ENCODE results near the gene PNKP. TPM values are rescaled to one million over a fixed set of nuclear protein-coding genes. Genes with fewer than 3 reads are reported as not detected.

PNKP gene
- total and polyA plus RNA-seq, 10 of the 15 experiments (the other 5 are each of a cell fraction or from before 2014, with no cell fraction given) = 2.9 to 82.3 (median 33.2) TPM

DNA sequence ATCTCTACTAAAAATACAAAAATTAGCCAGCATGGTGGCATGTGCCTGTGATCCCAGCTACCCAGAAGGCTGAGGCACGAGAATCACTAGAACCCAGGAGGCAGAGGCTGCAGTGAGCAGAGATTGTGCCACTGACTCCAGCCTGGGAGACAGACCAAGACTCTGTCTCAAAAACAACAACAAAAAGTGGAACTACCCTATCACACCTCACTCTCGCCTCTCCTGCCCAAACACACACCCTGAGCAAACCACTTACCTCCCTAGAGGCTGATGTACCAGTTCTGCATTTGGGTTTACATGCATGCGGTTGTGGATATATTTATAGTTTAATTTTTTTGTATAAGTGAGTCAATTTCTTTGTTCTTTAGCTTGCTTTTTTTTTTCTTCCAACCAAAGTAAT lies 24.1 kb downstream of the PNKP start:
- FAIRE-seq = no peak
- H3K4me2 ChIP-seq (ENCODE audit: control insufficient read depth, insufficient read depth) = no peak overlapping the region
- H3K36me3 ChIP-seq (ENCODE audit: control insufficient read depth in 2 of 2, insufficient read depth in 2 of 2, low read length in 1 of 2) = peaks cover 0 to 2% of the 10 kb centered on the region in 2 experiments; a peak in 2 of 4 replicates
- H3K4me3 ChIP-seq = no peak overlapping the region
- ChIA-PET SMC1A (ENCODE audit: uncharacterized antibody, unreplicated experiment) (interaction anchor here (1.3 to 1.4 kb wide), 3 partner anchors 24 to 30 kb away, joined by 3 read pairs; partner anchors contain the start of genes FUZ and MED25), RAD21 (ENCODE audit: unreplicated experiment) (interaction anchor here (0.6 to 0.9 kb wide), 2 partner anchors 54 to 465 kb away, joined by 3 read pairs; partner anchors contain the start of gene IL4I1), POLR2A (interaction anchor here (0.6 to 1.3 kb wide), 7 partner anchors 24 to 483 kb away, joined by 3 to 8 read pairs (median 4); no protein-coding TSS in a partner anchor), CTCF (no interaction called here)
- ATAC-seq = peak; percentile 95
- H3K27me3 ChIP-seq (replicated peaks in 1 of 2; ENCODE audit: control insufficient read depth in 2 of 2, insufficient read depth in 2 of 2, low read length in 1 of 2) = no peaks in the 10 kb centered on the region
- 2% methylated on average over 3 of the region's 3 CpGs for WGBS (ENCODE audit: insufficient coverage, insufficient replicate concordance, low lambda C conversion rate, missing lambda C conversion rate)
- H3K9ac ChIP-seq (ENCODE audit: control insufficient read depth, insufficient read depth, low read length) = no peak overlapping the region
- DNase-seq (ENCODE audit: low read depth, low spot score) = peak; percentile 34
- H3K79me2 ChIP-seq (ENCODE audit: control insufficient read depth, insufficient read depth, low read length) = no peaks in the 10 kb centered on the region
- intact Hi-C loops (cut with micrococcal nuclease; ENCODE audit: unreplicated experiment) = no loop called here
- in situ Hi-C loops (cut with MboI) = no loop called here
- H4K20me1 ChIP-seq (ENCODE audit: control insufficient read depth, insufficient read depth) = no peaks in the 10 kb centered on the region
- no TSS peak for BruUV-seq (replicated peaks)
- no peak overlapping the region for H2AFZ ChIP-seq (ENCODE audit: control insufficient read depth, low read depth, low read length)
- H3K9me3 ChIP-seq (replicated peaks; ENCODE audit: control insufficient read depth, insufficient read depth, low read length) = no peaks in the 10 kb centered on the region; the same call in 2 of the 3 replicates
- peaks cover 16% of the 10 kb centered on the region for H3K4me1 ChIP-seq (ENCODE audit: control insufficient read depth, insufficient read depth, low read length)
- no peak overlapping the region for H3K27ac ChIP-seq (ENCODE audit: control insufficient read depth, insufficient read depth)
- peak; percentile 49; the same call in 1 of the 2 replicates for TF ChIP-seq BCL11A (IDR thresholded peaks at IDR 0.05; ENCODE audit: low read depth, low read length)
- TF ChIP-seq, protein P1, sequence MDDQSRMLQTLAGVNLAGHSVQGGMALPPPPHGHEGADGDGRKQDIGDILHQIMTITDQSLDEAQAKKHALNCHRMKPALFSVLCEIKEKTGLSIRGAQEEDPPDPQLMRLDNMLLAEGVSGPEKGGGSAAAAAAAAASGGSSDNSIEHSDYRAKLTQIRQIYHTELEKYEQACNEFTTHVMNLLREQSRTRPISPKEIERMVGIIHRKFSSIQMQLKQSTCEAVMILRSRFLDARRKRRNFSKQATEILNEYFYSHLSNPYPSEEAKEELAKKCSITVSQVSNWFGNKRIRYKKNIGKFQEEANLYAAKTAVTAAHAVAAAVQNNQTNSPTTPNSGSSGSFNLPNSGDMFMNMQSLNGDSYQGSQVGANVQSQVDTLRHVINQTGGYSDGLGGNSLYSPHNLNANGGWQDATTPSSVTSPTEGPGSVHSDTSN (IDR thresholded peaks at IDR 0.05; ENCODE audit: insufficient replicate concordance, low read depth, low read length) = no peak
- peak; percentile 63 for TF ChIP-seq HDGF (IDR thresholded peaks at IDR 0.05)
- no peak for TF ChIP-seq YY1 (IDR thresholded peaks at IDR 0.05; ENCODE audit: low read depth, low read length)
- no peak for TF ChIP-seq GATAD2B (conservative IDR thresholded peaks at IDR 0.05; ENCODE audit: low read depth)
- TF ChIP-seq, protein P2, sequence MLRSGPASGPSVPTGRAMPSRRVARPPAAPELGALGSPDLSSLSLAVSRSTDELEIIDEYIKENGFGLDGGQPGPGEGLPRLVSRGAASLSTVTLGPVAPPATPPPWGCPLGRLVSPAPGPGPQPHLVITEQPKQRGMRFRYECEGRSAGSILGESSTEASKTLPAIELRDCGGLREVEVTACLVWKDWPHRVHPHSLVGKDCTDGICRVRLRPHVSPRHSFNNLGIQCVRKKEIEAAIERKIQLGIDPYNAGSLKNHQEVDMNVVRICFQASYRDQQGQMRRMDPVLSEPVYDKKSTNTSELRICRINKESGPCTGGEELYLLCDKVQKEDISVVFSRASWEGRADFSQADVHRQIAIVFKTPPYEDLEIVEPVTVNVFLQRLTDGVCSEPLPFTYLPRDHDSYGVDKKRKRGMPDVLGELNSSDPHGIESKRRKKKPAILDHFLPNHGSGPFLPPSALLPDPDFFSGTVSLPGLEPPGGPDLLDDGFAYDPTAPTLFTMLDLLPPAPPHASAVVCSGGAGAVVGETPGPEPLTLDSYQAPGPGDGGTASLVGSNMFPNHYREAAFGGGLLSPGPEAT (IDR thresholded peaks at IDR 0.05; ENCODE audit: low read depth) = peak; percentile 77; the same call in 1 of the 2 replicates
- TF ChIP-seq IKZF1 (conservative IDR thresholded peaks at IDR 0.05) = peak; percentile 55
- TF ChIP-seq IKZF2 (IDR thresholded peaks at IDR 0.05) = peak; percentile 54 to 72; a peak in 3 of 4 replicates
- TF ChIP-seq ATF7 (IDR thresholded peaks at IDR 0.05; ENCODE audit: low read depth) = peak; percentile 50; the same call in 1 of the 2 replicates
- peak; percentile 72; the same call in 1 of the 2 replicates for TF ChIP-seq ZNF384 (IDR thresholded peaks at IDR 0.05; ENCODE audit: borderline replicate concordance, low read depth, low read length)
- 0 out of 2 replicates have a peak, but pooled peaks have one; percentile 35 for TF ChIP-seq NR2F1 (conservative IDR thresholded peaks at IDR 0.05)
- peak; percentile 70 for TF ChIP-seq MTA2 (IDR thresholded peaks at IDR 0.05; ENCODE audit: low read depth)
- peak; percentile 48 to 70; a peak in 3 of 4 replicates for TF ChIP-seq BHLHE40 (IDR thresholded peaks at IDR 0.05; ENCODE audit: borderline replicate concordance in 1 of 2, low read depth in 2 of 2, low read length in 1 of 2)
- no peak for TF ChIP-seq EGR1 (IDR thresholded peaks at IDR 0.05; ENCODE audit: borderline replicate concordance in 1 of 2, low read depth in 2 of 2, low read length in 2 of 2)
- peak; percentile 88 for TF ChIP-seq SPI1 (IDR thresholded peaks at IDR 0.05; ENCODE audit: borderline replicate concordance, insufficient read depth, low read depth, low read length)
- TF ChIP-seq MEF2B (IDR thresholded peaks at IDR 0.05; ENCODE audit: partially characterized antibody, poor library complexity, severe bottlenecking) = peak; percentile 95
- TF ChIP-seq RUNX3 (IDR thresholded peaks at IDR 0.05; ENCODE audit: low read length) = peak; percentile 61
- TF ChIP-seq ZZZ3 (IDR thresholded peaks at IDR 0.05; ENCODE audit: control insufficient read depth, insufficient read length, low read depth) = no peak
- TF ChIP-seq BMI1 (IDR thresholded peaks at IDR 0.05; ENCODE audit: borderline replicate concordance) = 0 out of 2 replicates have a peak, but pooled peaks have one; percentile 15
- peak; percentile 68 for TF ChIP-seq NBN (IDR thresholded peaks at IDR 0.05)
